HEK293 (cell line): Measurements from ENCODE around the gene UST.
A peak's percentile ranks its signal among the peaks of the same experiment; 100 is the strongest.

ENCODE experiments used
- CTCF ChIA-PET: fragments of 350-600 bp; formaldehyde crosslinking; extraction: SDS; loops from one replicate; lab custom pipeline; 2021; ENCODE audit warnings: antibody characterized with exemption; lab: Yijun Ruan, JAX
- POLR2A ChIA-PET: fragments of 300-600 bp; formaldehyde crosslinking; extraction: SDS; loops from one replicate; lab custom pipeline; 2020; ENCODE audit warnings: antibody characterized with exemption, inconsistent platforms; lab: Yijun Ruan, JAX
- H3K27ac ChIP-seq: fragments of 200-500 bp; sonication (Bioruptor generic); 2 replicates; pipeline ENCODE4 v1.5.1; 2014; ENCODE audit warnings: low read depth, low read length, control low read depth, inconsistent platforms; ENCODE audit errors: extremely low read depth
- H3K36me3 ChIP-seq, 2 experiments: fragments of 200-500 bp in 1 of 2; sonication (Bioruptor generic) in 1 of 2; 1 replicate in 1 of 2; 2 replicates in 1 of 2; pipeline ENCODE4 v1.5.1; 2014 to 2017; ENCODE audit warnings: inconsistent platforms in 2 of 2, low read length in 2 of 2; ENCODE audit not compliant: control insufficient read depth in 2 of 2, insufficient read depth in 1 of 2
- H3K4me1 ChIP-seq: fragments of 200-500 bp; sonication (Bioruptor generic); 2 replicates; pipeline ENCODE4 v1.5.1; 2014; ENCODE audit warnings: mild to moderate bottlenecking, low read length, inconsistent platforms; ENCODE audit not compliant: control insufficient read depth, insufficient read depth
- H3K4me3 ChIP-seq: 2 replicates; pipeline ENCODE4 v1.5.1; 2011; ENCODE audit warnings: low read depth, mild to moderate bottlenecking, control low read depth, low read length, moderate library complexity
- H3K9me3 ChIP-seq: fragments of 200-500 bp; sonication (Bioruptor generic); 2 replicates; pipeline ENCODE4 v1.5.1; 2014; ENCODE audit warnings: low read depth, low read length, inconsistent platforms; ENCODE audit not compliant: control insufficient read depth, insufficient read depth
- EGR2 ChIP-seq: fragments of 450-650 bp; formaldehyde crosslinking; IDR thresholded peaks from 2 replicates; pipeline ENCODE4 v1.5.1; 2016; ENCODE audit warnings: low read depth, missing biosample characterization, missing genetic modification characterization
- FEZF1 ChIP-seq: fragments of 450-650 bp; formaldehyde crosslinking; IDR thresholded peaks from 2 replicates; pipeline ENCODE4 v1.5.1; 2016; ENCODE audit warnings: missing biosample characterization, missing genetic modification characterization
- GLIS2 ChIP-seq: fragments of 450-650 bp; formaldehyde crosslinking; IDR thresholded peaks from 2 replicates; pipeline ENCODE4 v1.5.1; 2016; ENCODE audit warnings: missing biosample characterization, missing genetic modification characterization
- HIC1 ChIP-seq: fragments of 450-650 bp; formaldehyde crosslinking; IDR thresholded peaks from 2 replicates; pipeline ENCODE4 v1.5.1; 2016; ENCODE audit warnings: missing biosample characterization, missing genetic modification characterization
- KLF9 ChIP-seq: fragments of 450-650 bp; formaldehyde crosslinking; IDR thresholded peaks from 2 replicates; pipeline ENCODE4 v1.5.1; 2016; ENCODE audit warnings: missing biosample characterization, missing genetic modification characterization, low read depth
- PRDM1 ChIP-seq: fragments of 450-650 bp; formaldehyde crosslinking; IDR thresholded peaks from 2 replicates; pipeline ENCODE4; 2016; ENCODE audit warnings: missing biosample characterization, missing genetic modification characterization
- PRDM10 ChIP-seq: fragments of 450-650 bp; formaldehyde crosslinking; IDR thresholded peaks from 2 replicates; pipeline ENCODE4 v1.5.1; 2016; ENCODE audit warnings: missing biosample characterization, missing genetic modification characterization
- REPIN1 ChIP-seq: fragments of 450-650 bp; formaldehyde crosslinking; IDR thresholded peaks from 2 replicates; pipeline ENCODE4 v1.5.1; 2017; ENCODE audit warnings: missing biosample characterization, missing genetic modification characterization, low read depth
- SP3 ChIP-seq: fragments of 450-650 bp; formaldehyde crosslinking; IDR thresholded peaks from 2 replicates; pipeline ENCODE4 v1.5.1; 2016; ENCODE audit warnings: missing biosample characterization, missing genetic modification characterization
- TRIM28 ChIP-seq: IDR thresholded peaks from 2 replicates; pipeline ENCODE4 v1.6.1; 2011; ENCODE audit warnings: low read length, control low read depth, borderline replicate concordance
- ZEB2 ChIP-seq: fragments of 450-650 bp; formaldehyde crosslinking; IDR thresholded peaks from 2 replicates; pipeline ENCODE4 v1.5.1; 2016; ENCODE audit warnings: missing biosample characterization, missing genetic modification characterization
- ZNF146 ChIP-seq: fragments of 450-650 bp; formaldehyde crosslinking; IDR thresholded peaks from 2 replicates; pipeline ENCODE4 v1.5.1; 2016; ENCODE audit warnings: missing biosample characterization, missing genetic modification characterization
- ZNF175 ChIP-seq: fragments of 450-650 bp; formaldehyde crosslinking; IDR thresholded peaks from 2 replicates; pipeline ENCODE4 v1.5.1; 2016; ENCODE audit warnings: missing biosample characterization, missing genetic modification characterization
- ZNF184 ChIP-seq: fragments of 450-650 bp; IDR thresholded peaks from 2 replicates; pipeline ENCODE4 v1.5.1; 2018; ENCODE audit warnings: missing biosample characterization, mild to moderate bottlenecking, missing genetic modification characterization
- ZNF223 ChIP-seq: fragments of 450-650 bp; formaldehyde crosslinking; IDR thresholded peaks from 2 replicates; pipeline ENCODE4 v1.5.1; 2016; ENCODE audit warnings: missing biosample characterization, missing genetic modification characterization
- ZNF239 ChIP-seq: fragments of 450-650 bp; formaldehyde crosslinking; IDR thresholded peaks from 2 replicates; pipeline ENCODE4 v1.5.1; 2016; ENCODE audit warnings: missing biosample characterization, missing genetic modification characterization
- ZNF366 ChIP-seq: fragments of 450-650 bp; formaldehyde crosslinking; conservative IDR thresholded peaks from 2 replicates; pipeline ENCODE4 v1.5.1; 2016; ENCODE audit warnings: missing biosample characterization, missing genetic modification characterization
- ZNF394 ChIP-seq: fragments of 450-650 bp; formaldehyde crosslinking; IDR thresholded peaks from 2 replicates; pipeline ENCODE4 v1.5.1; 2016; ENCODE audit warnings: missing biosample characterization, missing genetic modification characterization, mild to moderate bottlenecking, moderate library complexity, borderline replicate concordance
- ZNF426 ChIP-seq: fragments of 450-650 bp; formaldehyde crosslinking; IDR thresholded peaks from 2 replicates; pipeline ENCODE4 v1.5.1; 2017; ENCODE audit warnings: missing biosample characterization, missing genetic modification characterization, mild to moderate bottlenecking, inconsistent platforms, moderate library complexity
- ZNF473 ChIP-seq: fragments of 450-650 bp; formaldehyde crosslinking; IDR thresholded peaks from 2 replicates; pipeline ENCODE4 v1.5.1; 2017; ENCODE audit warnings: missing biosample characterization, missing genetic modification characterization
- ZNF561 ChIP-seq: fragments of 450-650 bp; IDR thresholded peaks from 2 replicates; pipeline ENCODE4 v1.5.1; 2018; ENCODE audit warnings: missing biosample characterization, missing genetic modification characterization, borderline replicate concordance
- ZNF621 ChIP-seq: fragments of 450-650 bp; formaldehyde crosslinking; IDR thresholded peaks from 2 replicates; pipeline ENCODE4 v1.5.1; 2017; ENCODE audit warnings: missing biosample characterization, missing genetic modification characterization
- ZNF624 ChIP-seq: fragments of 450-650 bp; formaldehyde crosslinking; IDR thresholded peaks from 2 replicates; pipeline ENCODE4 v1.5.1; 2017; ENCODE audit warnings: missing biosample characterization, missing genetic modification characterization
- ZNF629 ChIP-seq: fragments of 450-650 bp; formaldehyde crosslinking; IDR thresholded peaks from 2 replicates; pipeline ENCODE4 v1.5.1; 2017; ENCODE audit warnings: missing biosample characterization, missing genetic modification characterization
- ZNF654 ChIP-seq: fragments of 450-650 bp; formaldehyde crosslinking; IDR thresholded peaks from 2 replicates; pipeline ENCODE4 v1.5.1; 2016; ENCODE audit warnings: low read depth, missing biosample characterization, missing genetic modification characterization
- ZNF658 ChIP-seq: fragments of 450-650 bp; formaldehyde crosslinking; IDR thresholded peaks from 2 replicates; pipeline ENCODE4; 2016; ENCODE audit warnings: missing biosample characterization, missing genetic modification characterization
- ZNF677 ChIP-seq: fragments of 450-650 bp; IDR thresholded peaks from 2 replicates; pipeline ENCODE4 v1.5.0; 2018; ENCODE audit warnings: missing biosample characterization, mild to moderate bottlenecking, missing genetic modification characterization, moderate library complexity
- ZNF707 ChIP-seq: fragments of 450-650 bp; formaldehyde crosslinking; IDR thresholded peaks from 2 replicates; pipeline ENCODE4 v1.5.1; 2016; ENCODE audit warnings: missing biosample characterization, missing genetic modification characterization
- TF ChIP-seq, protein P1 (sequence below): fragments of 450-650 bp; formaldehyde crosslinking; conservative IDR thresholded peaks from 2 replicates; pipeline ENCODE4 v1.5.1; 2016; ENCODE audit warnings: low read depth, missing biosample characterization, missing genetic modification characterization

UST gene, protein sequence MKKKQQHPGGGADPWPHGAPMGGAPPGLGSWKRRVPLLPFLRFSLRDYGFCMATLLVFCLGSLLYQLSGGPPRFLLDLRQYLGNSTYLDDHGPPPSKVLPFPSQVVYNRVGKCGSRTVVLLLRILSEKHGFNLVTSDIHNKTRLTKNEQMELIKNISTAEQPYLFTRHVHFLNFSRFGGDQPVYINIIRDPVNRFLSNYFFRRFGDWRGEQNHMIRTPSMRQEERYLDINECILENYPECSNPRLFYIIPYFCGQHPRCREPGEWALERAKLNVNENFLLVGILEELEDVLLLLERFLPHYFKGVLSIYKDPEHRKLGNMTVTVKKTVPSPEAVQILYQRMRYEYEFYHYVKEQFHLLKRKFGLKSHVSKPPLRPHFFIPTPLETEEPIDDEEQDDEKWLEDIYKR

GRCh38 chr6:148746363-148747144 lies at the start of gene UST:
Gene UST (plus strand): TSS chr6:148747030. CDS start chr6:148747431, 401 bp downstream.
- Histone ChIP-seq H3K36me3 (no peaks in the 10 kb centered on the region), H3K4me3 (peak within 1 kb of the TSS; percentile 87), H3K4me1 (peaks cover 7% of the 10 kb centered on the region), H3K27ac (peak within 1 kb of the TSS; percentile 87), H3K9me3 (no peaks in the 10 kb centered on the region)
- POLR2A ChIA-PET = no interaction called here
- CTCF ChIA-PET = interaction anchor here (0.6 kb wide), 1 partner anchor 200 kb away, joined by 3 read pairs; no protein-coding TSS in a partner anchor
- TF ChIP-seq ZNF426 (tag by site-specific recombination) (no peak), ZNF394 (tag by site-specific recombination) (0 out of 2 replicates have a peak, but pooled peaks have one; percentile 23), EGR2 (tag by site-specific recombination) (peak; percentile 66), ZNF561 (tag by site-specific recombination) (peak; percentile 28; the same call in 1 of the 2 replicates), PRDM1 (peak; percentile 93), ZNF621 (tag by site-specific recombination) (no peak), ZNF223 (tag by site-specific recombination) (no peak), ZNF624 (no peak), ZEB2 (peak; percentile 86), ZNF146 (no peak), ZNF239 (tag by site-specific recombination) (no peak), SP3 (tag by site-specific recombination) (peak; percentile 85), PRDM10 (peak; percentile 70), KLF9 (tag by site-specific recombination) (no peak; the same call in 1 of the 2 replicates), ZNF654 (tag by site-specific recombination) (peak; percentile 46), ZNF473 (tag by site-specific recombination) (no peak), REPIN1 (tag by site-specific recombination) (no peak), TRIM28 (peak; percentile 49), FEZF1 (tag by site-specific recombination) (peak; percentile 67), ZNF184 (no peak), ZNF629 (tag by site-specific recombination) (peak; percentile 42), ZNF366 (tag by site-specific recombination) (peak; percentile 92), ZNF677 (tag by site-specific recombination) (no peak), GLIS2 (peak; percentile 67), HIC1 (tag by site-specific recombination) (no peak), ZNF175 (tag by site-specific recombination) (no peak), ZNF707 (0 out of 2 replicates have a peak, but pooled peaks have one; percentile 33), ZNF658 (tag by site-specific recombination) (no peak)
- TF ChIP-seq, protein P1, sequence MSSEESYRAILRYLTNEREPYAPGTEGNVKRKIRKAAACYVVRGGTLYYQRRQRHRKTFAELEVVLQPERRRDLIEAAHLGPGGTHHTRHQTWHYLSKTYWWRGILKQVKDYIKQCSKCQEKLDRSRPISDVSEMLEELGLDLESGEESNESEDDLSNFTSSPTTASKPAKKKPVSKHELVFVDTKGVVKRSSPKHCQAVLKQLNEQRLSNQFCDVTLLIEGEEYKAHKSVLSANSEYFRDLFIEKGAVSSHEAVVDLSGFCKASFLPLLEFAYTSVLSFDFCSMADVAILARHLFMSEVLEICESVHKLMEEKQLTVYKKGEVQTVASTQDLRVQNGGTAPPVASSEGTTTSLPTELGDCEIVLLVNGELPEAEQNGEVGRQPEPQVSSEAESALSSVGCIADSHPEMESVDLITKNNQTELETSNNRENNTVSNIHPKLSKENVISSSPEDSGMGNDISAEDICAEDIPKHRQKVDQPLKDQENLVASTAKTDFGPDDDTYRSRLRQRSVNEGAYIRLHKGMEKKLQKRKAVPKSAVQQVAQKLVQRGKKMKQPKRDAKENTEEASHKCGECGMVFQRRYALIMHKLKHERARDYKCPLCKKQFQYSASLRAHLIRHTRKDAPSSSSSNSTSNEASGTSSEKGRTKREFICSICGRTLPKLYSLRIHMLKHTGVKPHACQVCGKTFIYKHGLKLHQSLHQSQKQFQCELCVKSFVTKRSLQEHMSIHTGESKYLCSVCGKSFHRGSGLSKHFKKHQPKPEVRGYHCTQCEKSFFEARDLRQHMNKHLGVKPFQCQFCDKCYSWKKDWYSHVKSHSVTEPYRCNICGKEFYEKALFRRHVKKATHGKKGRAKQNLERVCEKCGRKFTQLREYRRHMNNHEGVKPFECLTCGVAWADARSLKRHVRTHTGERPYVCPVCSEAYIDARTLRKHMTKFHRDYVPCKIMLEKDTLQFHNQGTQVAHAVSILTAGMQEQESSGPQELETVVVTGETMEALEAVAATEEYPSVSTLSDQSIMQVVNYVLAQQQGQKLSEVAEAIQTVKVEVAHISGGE (tag by site-specific recombination) = peak; percentile 32
